Liver (tissue), 3 donors: Measurements from ENCODE around the gene WFS1.

Experiments
- ATF3 ChIP-seq: IDR thresholded peaks from 2 replicates; pipeline ENCODE4 v1.6.1; 2016; ENCODE audit warnings: antibody characterized with exemption
- EGR1 ChIP-seq, 2 donors: IDR thresholded peaks; 2 replicates each; pipeline ENCODE4 v1.6.1; 2016 to 2018; ENCODE audit warnings: antibody characterized with exemption in 2 of 2, low read depth in 2 of 2
- FOXA1 ChIP-seq: IDR thresholded peaks from 2 replicates; pipeline ENCODE4 v1.6.1; 2016; ENCODE audit warnings: antibody characterized with exemption
- GABPA ChIP-seq, 2 donors: IDR thresholded peaks in 1 of 2; conservative IDR thresholded peaks in 1 of 2; 2 replicates each; pipeline ENCODE4 v1.6.1; 2016; ENCODE audit warnings: antibody characterized with exemption in 2 of 2, mild to moderate bottlenecking in 1 of 2, moderate library complexity in 1 of 2
- JUND ChIP-seq, 2 donors: IDR thresholded peaks; 2 replicates each; pipeline ENCODE4 v1.6.1; 2016; ENCODE audit warnings: antibody characterized with exemption in 2 of 2
- NR2F2 ChIP-seq: IDR thresholded peaks from 2 replicates; pipeline ENCODE4 v1.6.1; 2016; ENCODE audit warnings: antibody characterized with exemption
- RAD21 ChIP-seq, 2 donors: IDR thresholded peaks; 2 replicates each; pipeline ENCODE4 v1.6.1; 2016; ENCODE audit warnings: antibody characterized with exemption in 2 of 2, mild to moderate bottlenecking in 2 of 2
- SP1 ChIP-seq: IDR thresholded peaks from 2 replicates; pipeline ENCODE4 v1.6.1; 2018; ENCODE audit warnings: antibody characterized with exemption, mild to moderate bottlenecking
- TAF1 ChIP-seq: conservative IDR thresholded peaks from 2 replicates; pipeline ENCODE4 v1.6.1; 2016; ENCODE audit warnings: antibody characterized with exemption, mild to moderate bottlenecking
- YY1 ChIP-seq: IDR thresholded peaks from 2 replicates; pipeline ENCODE4 v1.6.1; 2016; ENCODE audit warnings: antibody characterized with exemption, mild to moderate bottlenecking
- ZBTB33 ChIP-seq: IDR thresholded peaks from 2 replicates; pipeline ENCODE4 v1.6.1; 2016; ENCODE audit warnings: antibody characterized with exemption
- TF ChIP-seq, protein P1 (sequence below): IDR thresholded peaks from 2 replicates; pipeline ENCODE4 v1.6.1; 2016; ENCODE audit warnings: antibody characterized with exemption
- TF ChIP-seq, protein P2 (sequence below): fragments of 150-350 bp; IDR thresholded peaks from 2 replicates; pipeline ENCODE4 v1.5.1; 2017; ENCODE audit warnings: improper control_type of control experiment, low read depth, low read length; ENCODE audit not compliant: missing input control
- TF ChIP-seq, protein P3 (sequence below): IDR thresholded peaks from 2 replicates; pipeline ENCODE4 v1.6.1; 2016; ENCODE audit warnings: antibody characterized with exemption, mild to moderate bottlenecking
- donor health status: healthy.
- donor health status: healthy.

- TF ChIP-seq, protein P1, sequence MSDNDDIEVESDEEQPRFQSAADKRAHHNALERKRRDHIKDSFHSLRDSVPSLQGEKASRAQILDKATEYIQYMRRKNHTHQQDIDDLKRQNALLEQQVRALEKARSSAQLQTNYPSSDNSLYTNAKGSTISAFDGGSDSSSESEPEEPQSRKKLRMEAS: no peak
- TF ChIP-seq, protein P2, sequence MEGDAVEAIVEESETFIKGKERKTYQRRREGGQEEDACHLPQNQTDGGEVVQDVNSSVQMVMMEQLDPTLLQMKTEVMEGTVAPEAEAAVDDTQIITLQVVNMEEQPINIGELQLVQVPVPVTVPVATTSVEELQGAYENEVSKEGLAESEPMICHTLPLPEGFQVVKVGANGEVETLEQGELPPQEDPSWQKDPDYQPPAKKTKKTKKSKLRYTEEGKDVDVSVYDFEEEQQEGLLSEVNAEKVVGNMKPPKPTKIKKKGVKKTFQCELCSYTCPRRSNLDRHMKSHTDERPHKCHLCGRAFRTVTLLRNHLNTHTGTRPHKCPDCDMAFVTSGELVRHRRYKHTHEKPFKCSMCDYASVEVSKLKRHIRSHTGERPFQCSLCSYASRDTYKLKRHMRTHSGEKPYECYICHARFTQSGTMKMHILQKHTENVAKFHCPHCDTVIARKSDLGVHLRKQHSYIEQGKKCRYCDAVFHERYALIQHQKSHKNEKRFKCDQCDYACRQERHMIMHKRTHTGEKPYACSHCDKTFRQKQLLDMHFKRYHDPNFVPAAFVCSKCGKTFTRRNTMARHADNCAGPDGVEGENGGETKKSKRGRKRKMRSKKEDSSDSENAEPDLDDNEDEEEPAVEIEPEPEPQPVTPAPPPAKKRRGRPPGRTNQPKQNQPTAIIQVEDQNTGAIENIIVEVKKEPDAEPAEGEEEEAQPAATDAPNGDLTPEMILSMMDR: no peak
- TF ChIP-seq ZBTB33: no peak
- no peak for TF ChIP-seq JUND (IDR thresholded peaks at IDR 0.05)
- no peak for TF ChIP-seq SP1
- no peak for TF ChIP-seq GABPA (IDR thresholded peaks at IDR 0.05 in 1 of 2, conservative IDR thresholded peaks at IDR 0.05 in 1 of 2)
- TF ChIP-seq, protein P3, sequence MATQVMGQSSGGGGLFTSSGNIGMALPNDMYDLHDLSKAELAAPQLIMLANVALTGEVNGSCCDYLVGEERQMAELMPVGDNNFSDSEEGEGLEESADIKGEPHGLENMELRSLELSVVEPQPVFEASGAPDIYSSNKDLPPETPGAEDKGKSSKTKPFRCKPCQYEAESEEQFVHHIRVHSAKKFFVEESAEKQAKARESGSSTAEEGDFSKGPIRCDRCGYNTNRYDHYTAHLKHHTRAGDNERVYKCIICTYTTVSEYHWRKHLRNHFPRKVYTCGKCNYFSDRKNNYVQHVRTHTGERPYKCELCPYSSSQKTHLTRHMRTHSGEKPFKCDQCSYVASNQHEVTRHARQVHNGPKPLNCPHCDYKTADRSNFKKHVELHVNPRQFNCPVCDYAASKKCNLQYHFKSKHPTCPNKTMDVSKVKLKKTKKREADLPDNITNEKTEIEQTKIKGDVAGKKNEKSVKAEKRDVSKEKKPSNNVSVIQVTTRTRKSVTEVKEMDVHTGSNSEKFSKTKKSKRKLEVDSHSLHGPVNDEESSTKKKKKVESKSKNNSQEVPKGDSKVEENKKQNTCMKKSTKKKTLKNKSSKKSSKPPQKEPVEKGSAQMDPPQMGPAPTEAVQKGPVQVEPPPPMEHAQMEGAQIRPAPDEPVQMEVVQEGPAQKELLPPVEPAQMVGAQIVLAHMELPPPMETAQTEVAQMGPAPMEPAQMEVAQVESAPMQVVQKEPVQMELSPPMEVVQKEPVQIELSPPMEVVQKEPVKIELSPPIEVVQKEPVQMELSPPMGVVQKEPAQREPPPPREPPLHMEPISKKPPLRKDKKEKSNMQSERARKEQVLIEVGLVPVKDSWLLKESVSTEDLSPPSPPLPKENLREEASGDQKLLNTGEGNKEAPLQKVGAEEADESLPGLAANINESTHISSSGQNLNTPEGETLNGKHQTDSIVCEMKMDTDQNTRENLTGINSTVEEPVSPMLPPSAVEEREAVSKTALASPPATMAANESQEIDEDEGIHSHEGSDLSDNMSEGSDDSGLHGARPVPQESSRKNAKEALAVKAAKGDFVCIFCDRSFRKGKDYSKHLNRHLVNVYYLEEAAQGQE: no peak
- TF ChIP-seq NR2F2: no peak
- TF ChIP-seq FOXA1: no peak
- TF ChIP-seq YY1: no peak
- TF ChIP-seq TAF1: no peak
- no peak for TF ChIP-seq ATF3
- no peak for TF ChIP-seq RAD21 (IDR thresholded peaks at IDR 0.05)
- TF ChIP-seq EGR1 (IDR thresholded peaks at IDR 0.05; ENCODE audit: low read depth in 2 of 2): no peak
These were observed 43.6 kb downstream of the WFS1 start for GRCh38 chr4:6313216-6313615.
